Measurements from ENCODE around the gene IFT80. TPM values are rescaled to one million over a fixed set of nuclear protein-coding genes. Genes with fewer than 3 reads are reported as not detected.

Gene IFT80
- total RNA-seq, 1 experiment from 2014 or later: 59.4 TPM

DNA sequence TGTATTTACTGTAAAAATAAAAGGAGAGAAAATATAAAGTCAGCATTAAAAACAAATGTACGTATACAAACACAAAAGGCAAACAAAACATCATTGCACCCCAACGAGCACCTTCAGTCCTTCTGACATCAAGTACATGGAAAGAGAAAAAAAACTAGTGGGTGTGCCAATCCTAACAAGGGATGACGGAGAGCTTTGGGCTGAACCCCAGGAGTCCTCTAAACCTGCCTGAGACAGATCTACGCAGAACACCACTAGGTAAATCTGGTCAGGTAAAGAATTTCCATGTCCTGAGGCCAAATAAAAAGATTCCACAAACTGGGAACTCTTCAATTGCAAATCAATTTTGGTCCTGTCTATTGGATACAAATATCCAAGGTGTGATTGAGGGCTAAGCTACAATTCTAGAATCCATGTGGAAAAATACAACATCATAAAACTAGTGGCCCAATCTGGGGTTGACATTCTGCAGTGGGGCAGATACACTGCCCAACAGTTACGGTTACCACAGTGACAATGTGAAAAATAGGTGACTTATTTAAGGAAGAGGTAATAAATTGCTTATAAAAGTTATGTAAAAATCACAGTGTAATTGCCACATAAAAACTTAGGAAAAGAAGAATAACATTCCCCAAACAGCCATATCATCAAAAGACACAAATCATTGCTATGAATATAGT, 14.2 kb downstream of the IFT80 start:
- POLR2A ChIA-PET (ENCODE audit: unreplicated experiment): no interaction called here
- no peak overlapping the region for H3K27ac ChIP-seq
- H3K9me3 ChIP-seq (ENCODE audit: insufficient read depth, low read depth): no peaks in the 10 kb centered on the region
- H3K36me3 ChIP-seq (ENCODE audit: low read depth): no peaks in the 10 kb centered on the region
- H3K4me2 ChIP-seq: no peak overlapping the region
- no peak overlapping the region for H3K4me3 ChIP-seq
- BruUV-seq (replicated peaks): no TSS peak
- no peaks in the 10 kb centered on the region for H3K9me2 ChIP-seq (ENCODE audit: insufficient read depth)
- no peaks in the 10 kb centered on the region for H4K20me1 ChIP-seq (ENCODE audit: insufficient read depth)
- intact Hi-C loops (cut with micrococcal nuclease; ENCODE audit: unreplicated experiment): no loop called here
- CTCF ChIA-PET: no interaction called here
- TF ChIP-seq, protein P1, sequence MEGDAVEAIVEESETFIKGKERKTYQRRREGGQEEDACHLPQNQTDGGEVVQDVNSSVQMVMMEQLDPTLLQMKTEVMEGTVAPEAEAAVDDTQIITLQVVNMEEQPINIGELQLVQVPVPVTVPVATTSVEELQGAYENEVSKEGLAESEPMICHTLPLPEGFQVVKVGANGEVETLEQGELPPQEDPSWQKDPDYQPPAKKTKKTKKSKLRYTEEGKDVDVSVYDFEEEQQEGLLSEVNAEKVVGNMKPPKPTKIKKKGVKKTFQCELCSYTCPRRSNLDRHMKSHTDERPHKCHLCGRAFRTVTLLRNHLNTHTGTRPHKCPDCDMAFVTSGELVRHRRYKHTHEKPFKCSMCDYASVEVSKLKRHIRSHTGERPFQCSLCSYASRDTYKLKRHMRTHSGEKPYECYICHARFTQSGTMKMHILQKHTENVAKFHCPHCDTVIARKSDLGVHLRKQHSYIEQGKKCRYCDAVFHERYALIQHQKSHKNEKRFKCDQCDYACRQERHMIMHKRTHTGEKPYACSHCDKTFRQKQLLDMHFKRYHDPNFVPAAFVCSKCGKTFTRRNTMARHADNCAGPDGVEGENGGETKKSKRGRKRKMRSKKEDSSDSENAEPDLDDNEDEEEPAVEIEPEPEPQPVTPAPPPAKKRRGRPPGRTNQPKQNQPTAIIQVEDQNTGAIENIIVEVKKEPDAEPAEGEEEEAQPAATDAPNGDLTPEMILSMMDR (conservative IDR thresholded peaks at IDR 0.05): no peak
- no peak for TF ChIP-seq EZH2 (IDR thresholded peaks at IDR 0.05; ENCODE audit: low read depth)
- H3K79me2 ChIP-seq (ENCODE audit: low read depth): 0 out of 2 replicates have a peak, but pooled peaks cover 13% of the 10 kb centered on the region
- no peaks in the 10 kb centered on the region for H3K27me3 ChIP-seq (ENCODE audit: insufficient read depth, low read depth)
- H2AFZ ChIP-seq: no peak overlapping the region
- H3F3A ChIP-seq (ENCODE audit: insufficient read depth, low read depth): no peaks in the 10 kb centered on the region
- no peaks in the 10 kb centered on the region for H3K4me1 ChIP-seq (replicated peaks; ENCODE audit: insufficient read depth)
- DNase-seq: no peak

GRCh38 chr3:160381470-160381869, 17.6 kb downstream of the IFT80 start:
- Histone ChIP-seq H3K4me2 (no peak overlapping the region), H2AFZ (no peak overlapping the region), H3K4me3 (no peak overlapping the region), H3K9me3 (ENCODE audit: insufficient read depth, low read depth) (no peaks in the 10 kb centered on the region), H4K20me1 (ENCODE audit: insufficient read depth) (no peaks in the 10 kb centered on the region), H3K79me2 (ENCODE audit: low read depth) (0 out of 2 replicates have a peak, but pooled peaks cover 4% of the 10 kb centered on the region), H3K27ac (no peak overlapping the region), H3K36me3 (ENCODE audit: low read depth) (no peaks in the 10 kb centered on the region), H3K4me1 (replicated peaks; ENCODE audit: insufficient read depth) (no peaks in the 10 kb centered on the region), H3F3A (ENCODE audit: insufficient read depth, low read depth) (no peaks in the 10 kb centered on the region), H3K27me3 (ENCODE audit: insufficient read depth, low read depth) (no peaks in the 10 kb centered on the region), H3K9me2 (ENCODE audit: insufficient read depth) (no peaks in the 10 kb centered on the region)
- TF ChIP-seq, protein P1 (conservative IDR thresholded peaks at IDR 0.05): no peak
- no peak for TF ChIP-seq EZH2 (IDR thresholded peaks at IDR 0.05; ENCODE audit: low read depth)
- ChIA-PET CTCF (no interaction called here), POLR2A (ENCODE audit: unreplicated experiment) (no interaction called here)
- intact Hi-C loops (cut with micrococcal nuclease; ENCODE audit: unreplicated experiment): no loop called here
- BruUV-seq (replicated peaks): no TSS peak
- DNase-seq: no peak

DNA sequence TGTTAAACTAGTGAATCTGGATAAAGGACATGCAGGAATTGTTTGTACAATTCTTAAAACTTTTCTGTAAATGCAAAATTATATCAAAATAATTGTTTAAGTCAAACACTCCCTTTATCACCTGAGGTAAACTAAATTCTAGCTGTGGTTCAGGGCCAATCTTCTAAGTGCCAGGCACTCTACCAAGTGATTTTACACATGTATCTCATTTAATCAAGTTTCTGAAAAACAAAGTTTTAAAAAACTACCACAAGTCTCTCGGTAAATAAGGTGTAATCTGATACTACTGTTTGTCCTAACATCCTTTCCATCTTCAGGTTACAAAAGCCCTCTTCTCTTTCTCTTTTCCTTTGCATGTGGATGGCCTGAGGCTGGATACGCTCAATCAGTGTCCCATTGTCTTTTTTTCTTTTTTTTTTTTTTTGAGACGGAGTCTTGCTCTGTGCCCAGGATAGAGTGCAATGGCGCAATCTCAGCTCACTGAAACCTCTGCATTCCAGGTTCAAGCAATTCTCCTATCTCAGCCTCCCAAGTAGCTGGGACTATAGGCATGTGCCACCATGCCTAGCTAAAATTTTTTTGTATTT, 19.3 kb downstream of the IFT80 start:
- POLR2A ChIA-PET (ENCODE audit: unreplicated experiment): no interaction called here

More for the DNA sequence above, 19.3 kb downstream of the IFT80 start:
- intact Hi-C loops (cut with micrococcal nuclease; ENCODE audit: unreplicated experiment): no loop called here
- Histone ChIP-seq H3K79me2 (ENCODE audit: low read depth) (no peaks in the 10 kb centered on the region), H2AFZ (no peak overlapping the region), H3K4me2 (no peak overlapping the region), H3K27me3 (ENCODE audit: insufficient read depth, low read depth) (no peaks in the 10 kb centered on the region), H3K4me1 (replicated peaks; ENCODE audit: insufficient read depth) (no peaks in the 10 kb centered on the region), H3K36me3 (ENCODE audit: low read depth) (peaks cover 8% of the 10 kb centered on the region), H3K27ac (no peak overlapping the region), H3K9me2 (ENCODE audit: insufficient read depth) (no peaks in the 10 kb centered on the region), H3K4me3 (no peak overlapping the region), H4K20me1 (ENCODE audit: insufficient read depth) (no peaks in the 10 kb centered on the region), H3K9me3 (ENCODE audit: insufficient read depth, low read depth) (no peaks in the 10 kb centered on the region), H3F3A (ENCODE audit: insufficient read depth, low read depth) (no peaks in the 10 kb centered on the region)
- no peak for DNase-seq
- TF ChIP-seq, protein P1 (conservative IDR thresholded peaks at IDR 0.05): no peak
- no peak for TF ChIP-seq EZH2 (IDR thresholded peaks at IDR 0.05; ENCODE audit: low read depth)
- no TSS peak for BruUV-seq (replicated peaks)
- CTCF ChIA-PET: no interaction called here

Measured in PC-9 (cell line).